ELR (cell line): ENCODE results near the gene OPN3.

Source experiments
- DNase-seq: peaks from one replicate; pipeline ENCODE4 v3.0.0-alpha.2; 2015; ENCODE audit warnings: low read depth

The OPN3 gene

GRCh38 chr1:241645199-241645598, 5.0 kb upstream of the OPN3 start:
- DNase-seq, result no peak

- DNase-seq, result no peak
Observed at GRCh38 chr1:241644259-241644658, 4.1 kb upstream of the OPN3 start.

GRCh38 chr1:241642593-241642944, 2.4 kb upstream of the OPN3 start:
- no peak for DNase-seq

GRCh38 chr1:241641773-241642592, 1.8 kb upstream of the OPN3 start:
- DNase-seq, result peak; percentile 84

- DNase-seq, result peak; percentile 23
Observed at GRCh38 chr1:241640867-241641622, 876 bp upstream of the OPN3 start.

- DNase-seq, result peak; percentile 66
Observed at GRCh38 chr1:241639623-241640148, 483 bp downstream of the OPN3 start.

GRCh38 chr1:241638909-241639622, 1.1 kb downstream of the OPN3 start:
- peak; percentile 21 for DNase-seq

- no peak for DNase-seq
Observed at GRCh38 chr1:241638099-241638682, 2.0 kb downstream of the OPN3 start.

GRCh38 chr1:241637604-241638003, 2.6 kb downstream of the OPN3 start:
- peak; percentile 46 for DNase-seq

GRCh38 chr1:241637046-241637590, 3.1 kb downstream of the OPN3 start:
- no peak for DNase-seq

GRCh38 chr1:241636291-241636690, 3.9 kb downstream of the OPN3 start:
- no peak for DNase-seq

GRCh38 chr1:241635556-241636152, 4.5 kb downstream of the OPN3 start:
- no peak for DNase-seq

GRCh38 chr1:241632987-241633386, 7.2 kb downstream of the OPN3 start:
- no peak for DNase-seq

- no peak for DNase-seq
Observed at GRCh38 chr1:241631674-241632073, 8.5 kb downstream of the OPN3 start.

- no peak for DNase-seq
Observed at GRCh38 chr1:241630899-241631298, 9.3 kb downstream of the OPN3 start.

- DNase-seq, result no peak
Observed at GRCh38 chr1:241630476-241630875, 9.7 kb downstream of the OPN3 start.

GRCh38 chr1:241630005-241630404, 10.2 kb downstream of the OPN3 start:
- DNase-seq, result no peak

- DNase-seq, result peak; percentile 86
Observed at GRCh38 chr1:241627453-241628259, 12.5 kb downstream of the OPN3 start.

GRCh38 chr1:241624935-241625334, 15.2 kb downstream of the OPN3 start:
- DNase-seq, result no peak

- DNase-seq, result no peak
Observed at GRCh38 chr1:241622669-241623068, 17.5 kb downstream of the OPN3 start.

GRCh38 chr1:241617426-241617825, 22.7 kb downstream of the OPN3 start:
- no peak for DNase-seq
